Activated CD8-positive, alpha-beta memory T cell treated with anti-CD3 and anti-CD28 coated beads, Interleukin-2, amount 50 U/mL, for 48 hours (primary cell): Measurements from ENCODE around the gene ITGB2.

Experiments
- DNase-seq: peaks from one replicate; pipeline ENCODE4 v3.0.0-alpha.2; 2020

Gene ITGB2

DNA sequence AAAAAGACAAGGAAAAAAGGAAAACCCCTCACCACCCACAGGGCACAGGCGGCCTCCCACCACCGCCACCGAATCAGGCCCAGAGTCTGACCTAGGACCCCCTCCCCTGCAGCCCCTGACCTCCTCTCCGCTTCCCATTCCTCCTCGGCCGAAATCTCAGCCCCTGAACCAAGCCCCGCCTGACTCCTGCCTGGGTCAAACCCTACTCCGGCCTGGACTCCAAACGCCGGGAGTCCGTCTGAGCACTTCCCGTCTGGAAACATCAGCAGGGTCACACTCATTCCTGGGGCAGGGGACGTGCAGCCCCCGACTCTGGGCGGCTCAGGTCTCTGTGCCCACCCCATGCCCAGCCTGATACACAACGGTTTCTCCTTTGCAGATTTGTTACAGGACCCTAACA lies 76.4 kb downstream of the ITGB2 start:
- no peak for DNase-seq

DNA sequence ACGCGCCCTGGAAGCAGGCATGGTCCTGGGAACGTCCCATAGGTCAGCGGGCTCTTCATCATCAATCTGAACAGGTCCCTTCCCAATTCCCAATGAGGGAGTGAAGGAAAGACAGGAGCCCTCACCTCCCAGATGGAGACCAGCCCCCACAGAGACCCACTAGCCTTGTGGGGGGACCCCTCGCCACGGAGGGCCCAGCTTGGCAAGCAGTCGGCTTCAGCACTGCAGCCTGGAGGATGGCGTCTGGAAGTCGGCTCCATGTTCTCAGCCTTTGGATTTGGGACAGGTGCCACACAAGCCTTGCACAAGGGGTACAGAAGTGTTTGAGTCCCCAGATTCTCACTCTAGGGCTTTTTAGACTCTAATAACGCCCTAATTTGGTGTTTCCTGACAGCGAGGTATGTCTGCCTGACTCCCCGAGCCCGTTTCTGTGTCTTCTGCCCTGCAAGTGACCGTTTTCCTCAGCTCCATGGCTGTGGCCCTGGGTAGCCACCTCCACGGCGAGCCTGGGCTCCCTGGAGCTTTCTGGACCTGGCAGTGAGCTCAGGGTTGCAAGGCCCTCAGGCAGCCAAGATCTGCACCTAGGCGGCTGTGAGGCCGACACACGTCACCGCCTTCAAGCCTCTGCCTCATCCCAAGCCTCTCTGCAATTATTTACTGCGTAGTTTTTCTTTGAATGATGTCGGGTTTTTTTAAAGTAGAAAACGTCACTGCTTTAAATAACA lies 77.8 kb downstream of the ITGB2 start:
- DNase-seq = no peak

DNA sequence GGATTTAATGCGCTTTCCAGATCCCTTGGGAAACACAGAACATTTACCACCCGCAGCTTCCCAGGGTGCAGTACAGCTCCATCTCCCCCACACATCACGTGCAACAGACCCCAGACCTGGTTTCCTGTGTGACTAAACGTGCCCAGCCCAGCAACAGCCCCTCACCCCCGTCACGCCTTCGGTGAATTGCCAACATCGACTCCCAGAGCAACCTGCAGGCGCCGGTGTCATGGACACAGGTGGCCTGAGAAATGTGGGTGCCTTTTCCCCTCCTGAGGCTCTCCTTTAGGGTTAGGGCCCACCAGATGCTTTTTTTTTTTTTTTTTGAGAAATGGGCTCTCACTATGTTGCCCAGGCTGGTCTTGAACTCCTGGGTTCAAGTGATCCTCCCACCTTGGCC lies 78.6 kb downstream of the ITGB2 start:
- DNase-seq = no peak

DNA sequence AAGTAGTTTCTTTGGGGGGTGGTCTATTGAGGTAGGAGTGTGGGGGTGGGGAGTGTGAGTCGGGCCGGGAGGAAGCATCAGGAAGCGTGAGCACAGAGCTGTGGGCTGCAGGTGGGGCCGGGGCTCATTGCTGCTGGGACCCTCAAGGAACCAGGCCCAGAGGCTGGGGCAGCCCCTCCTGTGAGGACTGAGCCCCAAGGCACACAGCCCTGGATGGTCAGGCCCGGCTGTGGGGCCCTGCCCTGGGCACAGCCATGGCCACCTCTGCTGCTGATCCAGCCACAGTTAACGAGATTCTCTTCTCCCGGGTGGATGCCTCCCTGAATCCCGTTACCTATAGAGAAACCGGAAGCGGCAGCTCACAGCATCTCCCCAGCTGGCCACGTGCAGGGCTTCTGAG lies 79.9 kb downstream of the ITGB2 start:
- DNase-seq = no peak

DNA sequence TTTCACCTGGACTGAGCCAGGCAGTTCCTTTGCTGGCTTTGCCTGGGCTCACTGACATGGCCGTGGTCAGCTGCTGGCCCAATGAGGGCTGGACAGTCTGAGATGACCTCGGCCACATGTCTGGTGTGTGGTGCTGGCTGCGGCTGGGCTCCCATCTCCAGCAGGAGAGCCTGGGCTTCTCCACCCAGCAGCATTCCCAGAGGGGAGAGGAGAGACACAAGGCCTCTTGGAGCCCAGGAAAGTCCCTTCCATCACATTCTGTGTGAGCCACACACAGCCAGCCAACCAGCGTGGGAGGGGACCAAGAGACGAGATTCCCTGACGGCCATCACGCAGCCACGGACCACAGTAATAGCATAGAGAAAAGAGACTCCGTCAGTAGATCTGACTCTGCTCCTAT lies 81.7 kb downstream of the ITGB2 start:
- no peak for DNase-seq

DNA sequence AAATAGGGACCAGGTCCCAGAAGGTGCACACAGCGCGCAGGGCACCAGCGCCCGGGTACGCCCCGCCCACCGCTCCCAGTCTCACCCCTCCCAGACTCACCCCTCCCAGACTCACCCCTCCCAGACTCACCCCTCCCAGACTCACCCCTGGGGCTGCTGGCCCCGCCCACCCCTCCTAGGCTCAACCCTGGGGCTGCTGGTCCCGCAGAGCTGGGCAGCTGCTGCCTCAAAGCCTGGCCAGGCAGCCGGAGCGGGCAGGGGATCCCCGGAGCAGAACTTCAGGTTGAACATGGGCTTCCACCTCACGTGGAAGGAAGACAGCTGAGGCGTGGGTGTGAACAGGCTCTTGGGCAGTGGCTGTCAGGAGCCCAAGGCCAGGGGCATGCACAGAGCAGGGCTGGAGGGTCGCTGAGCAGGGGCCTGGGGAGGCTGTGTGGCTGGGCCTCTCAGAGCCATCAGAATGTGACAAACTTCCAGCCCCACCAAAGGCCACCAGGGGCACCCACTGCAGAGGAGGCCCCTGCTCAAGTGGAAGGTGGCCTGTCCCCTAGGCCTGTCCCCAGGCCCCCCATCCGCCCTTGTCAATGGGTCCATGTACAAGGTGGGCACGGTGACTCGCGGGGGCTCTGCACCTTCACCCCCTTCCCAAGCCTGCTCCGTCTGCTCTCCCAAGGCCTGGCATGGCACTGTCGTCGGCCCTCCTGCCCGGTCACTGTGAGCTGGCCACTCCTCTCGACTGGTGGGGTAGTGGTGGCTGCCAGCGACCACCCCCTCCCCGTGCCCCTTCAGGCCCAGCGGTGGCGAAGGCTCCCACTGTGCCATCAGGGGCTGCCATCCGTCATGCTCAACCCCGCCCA lies 82.4 kb downstream of the ITGB2 start:
- DNase-seq = no peak

DNA sequence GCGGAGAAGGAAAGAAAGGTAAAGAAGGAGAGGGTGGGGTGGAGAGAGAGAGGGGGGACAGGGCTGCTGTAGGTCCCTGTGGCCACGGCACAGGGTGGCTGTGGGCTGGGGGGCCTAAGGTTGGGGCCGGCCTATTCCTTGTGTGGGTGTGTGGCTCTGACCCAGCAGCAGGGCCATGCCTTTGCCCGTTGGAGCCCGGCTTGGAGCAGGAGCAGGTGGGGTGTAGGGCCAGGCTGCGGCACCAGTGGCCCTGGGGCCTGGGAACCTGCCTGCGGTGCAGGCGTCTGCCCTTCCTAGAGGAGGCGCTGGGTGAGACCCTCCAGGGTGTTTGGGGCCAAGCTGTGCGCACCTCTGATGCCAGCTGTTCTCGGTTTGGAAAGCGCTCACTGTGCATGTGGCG lies 83.2 kb downstream of the ITGB2 start:
- no peak for DNase-seq

DNA sequence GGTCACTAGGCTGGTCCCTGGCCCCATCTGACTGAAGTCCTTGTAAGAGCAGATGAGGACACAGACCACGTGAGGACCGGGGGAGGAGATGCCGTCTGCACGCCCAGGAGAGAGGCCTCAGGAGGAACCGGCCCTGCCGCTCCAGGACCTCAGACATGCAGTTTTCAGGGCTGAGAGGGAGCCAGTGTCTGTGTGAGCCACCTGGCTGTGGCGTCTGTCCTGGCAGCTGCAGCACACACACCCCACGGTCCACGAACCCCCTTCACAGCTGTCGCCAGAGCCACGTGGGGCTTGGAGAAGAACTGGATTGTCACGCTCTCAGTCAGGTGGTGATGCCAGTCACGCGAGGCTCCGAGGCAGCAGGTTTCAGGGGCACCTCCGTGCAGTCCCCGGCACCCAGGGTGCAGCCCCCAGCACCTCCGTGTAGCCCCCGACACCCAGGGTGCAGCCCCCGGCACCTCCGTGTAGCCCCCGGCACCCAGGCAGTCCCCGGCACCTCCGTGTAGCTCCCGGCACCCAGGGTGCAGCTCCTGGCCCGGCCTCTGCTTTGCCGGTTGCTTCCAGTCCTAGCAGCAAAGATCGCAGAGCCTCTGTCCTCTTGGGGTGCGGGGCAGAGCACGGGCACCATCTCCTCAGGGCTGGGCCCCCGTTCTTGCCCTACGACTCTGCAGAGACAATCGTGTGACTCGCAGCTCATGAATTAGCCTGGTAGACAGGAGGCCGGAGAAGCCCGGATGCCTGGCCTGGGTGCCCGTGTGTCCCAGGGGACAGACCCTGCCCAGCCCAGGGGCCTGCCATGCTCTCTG lies 83.8 kb downstream of the ITGB2 start:
- no peak for DNase-seq

DNA sequence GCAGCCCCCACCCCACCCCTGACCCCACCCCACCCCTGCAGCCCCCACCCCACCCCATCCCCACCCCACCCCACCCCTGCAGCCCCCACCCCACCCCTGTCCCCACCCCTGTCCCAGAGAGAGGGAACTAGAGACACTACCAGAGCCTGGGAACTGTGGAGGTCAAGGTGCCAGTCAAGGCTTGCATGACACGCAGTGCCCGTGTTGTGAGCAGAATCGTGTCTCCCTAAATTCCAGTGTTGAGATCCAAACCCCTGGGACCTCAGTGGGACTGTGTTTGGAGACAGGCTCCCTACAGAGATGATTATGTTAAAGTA lies 84.4 kb downstream of the ITGB2 start:
- DNase-seq = no peak
